GM12801 (cell line): Measurements from ENCODE around the gene MAST2.

Experiments used
- TF ChIP-seq, protein P1 (sequence below): IDR thresholded peaks from one replicate; pipeline ENCODE4 v1.5.1; 2011; ENCODE audit warnings: control low read depth; ENCODE audit not compliant: insufficient read length; ENCODE audit errors: extremely low read depth

Gene MAST2

DNA sequence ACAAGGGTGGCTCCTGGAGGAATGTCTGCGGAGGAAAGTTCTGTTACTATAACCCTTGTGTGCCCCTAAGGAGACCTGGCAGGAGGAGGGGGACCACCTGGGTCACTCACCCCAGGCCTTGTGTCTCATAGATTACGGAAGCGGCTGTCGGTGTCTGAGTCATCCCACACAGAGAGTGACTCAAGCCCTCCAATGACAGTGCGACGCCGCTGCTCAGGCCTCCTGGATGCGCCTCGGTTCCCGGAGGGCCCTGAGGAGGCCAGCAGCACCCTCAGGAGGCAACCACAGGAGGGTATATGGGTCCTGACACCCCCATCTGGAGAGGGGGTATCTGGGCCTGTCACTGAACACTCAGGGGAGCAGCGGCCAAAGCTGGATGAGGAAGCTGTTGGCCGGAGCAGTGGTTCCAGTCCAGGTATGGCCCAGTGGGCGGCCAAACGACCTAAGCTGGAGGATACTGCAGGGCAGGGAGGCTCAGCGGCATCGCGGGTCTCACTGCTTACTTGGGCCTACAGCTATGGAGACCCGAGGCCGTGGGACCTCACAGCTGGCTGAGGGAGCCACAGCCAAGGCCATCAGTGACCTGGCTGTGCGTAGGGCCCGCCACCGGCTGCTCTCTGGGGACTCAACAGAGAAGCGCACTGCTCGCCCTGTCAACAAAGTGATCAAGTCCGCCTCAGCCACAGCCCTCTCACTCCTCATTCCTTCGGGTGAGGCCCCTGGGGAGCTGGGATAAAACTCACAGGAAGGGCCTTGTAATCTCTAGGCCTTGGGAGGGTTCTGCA is 227.7 kb downstream of the MAST2 start:
- TF ChIP-seq, protein P1, sequence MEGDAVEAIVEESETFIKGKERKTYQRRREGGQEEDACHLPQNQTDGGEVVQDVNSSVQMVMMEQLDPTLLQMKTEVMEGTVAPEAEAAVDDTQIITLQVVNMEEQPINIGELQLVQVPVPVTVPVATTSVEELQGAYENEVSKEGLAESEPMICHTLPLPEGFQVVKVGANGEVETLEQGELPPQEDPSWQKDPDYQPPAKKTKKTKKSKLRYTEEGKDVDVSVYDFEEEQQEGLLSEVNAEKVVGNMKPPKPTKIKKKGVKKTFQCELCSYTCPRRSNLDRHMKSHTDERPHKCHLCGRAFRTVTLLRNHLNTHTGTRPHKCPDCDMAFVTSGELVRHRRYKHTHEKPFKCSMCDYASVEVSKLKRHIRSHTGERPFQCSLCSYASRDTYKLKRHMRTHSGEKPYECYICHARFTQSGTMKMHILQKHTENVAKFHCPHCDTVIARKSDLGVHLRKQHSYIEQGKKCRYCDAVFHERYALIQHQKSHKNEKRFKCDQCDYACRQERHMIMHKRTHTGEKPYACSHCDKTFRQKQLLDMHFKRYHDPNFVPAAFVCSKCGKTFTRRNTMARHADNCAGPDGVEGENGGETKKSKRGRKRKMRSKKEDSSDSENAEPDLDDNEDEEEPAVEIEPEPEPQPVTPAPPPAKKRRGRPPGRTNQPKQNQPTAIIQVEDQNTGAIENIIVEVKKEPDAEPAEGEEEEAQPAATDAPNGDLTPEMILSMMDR: no peak

DNA sequence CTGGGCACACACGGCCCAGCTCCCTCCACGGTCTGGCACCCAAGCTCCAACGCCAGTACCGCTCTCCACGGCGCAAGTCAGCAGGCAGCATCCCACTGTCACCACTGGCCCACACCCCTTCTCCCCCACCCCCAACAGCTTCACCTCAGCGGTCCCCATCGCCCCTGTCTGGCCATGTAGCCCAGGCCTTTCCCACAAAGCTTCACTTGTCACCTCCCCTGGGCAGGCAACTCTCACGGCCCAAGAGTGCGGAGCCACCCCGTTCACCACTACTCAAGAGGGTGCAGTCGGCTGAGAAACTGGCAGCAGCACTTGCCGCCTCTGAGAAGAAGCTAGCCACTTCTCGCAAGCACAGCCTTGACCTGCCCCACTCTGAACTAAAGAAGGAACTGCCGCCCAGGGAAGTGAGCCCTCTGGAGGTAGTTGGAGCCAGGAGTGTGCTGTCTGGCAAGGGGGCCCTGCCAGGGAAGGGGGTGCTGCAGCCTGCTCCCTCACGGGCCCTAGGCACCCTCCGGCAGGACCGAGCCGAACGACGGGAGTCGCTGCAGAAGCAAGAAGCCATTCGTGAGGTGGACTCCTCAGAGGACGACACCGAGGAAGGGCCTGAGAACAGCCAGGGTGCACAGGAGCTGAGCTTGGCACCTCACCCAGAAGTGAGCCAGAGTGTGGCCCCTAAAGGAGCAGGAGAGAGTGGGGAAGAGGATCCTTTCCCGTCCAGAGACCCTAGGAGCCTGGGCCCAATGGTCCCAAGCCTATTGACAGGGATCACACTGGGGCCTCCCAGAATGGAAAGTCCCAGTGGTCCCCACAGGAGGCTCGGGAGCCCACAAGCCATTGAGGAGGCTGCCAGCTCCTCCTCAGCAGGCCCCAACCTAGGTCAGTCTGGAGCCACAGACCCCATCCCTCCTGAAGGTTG is 231.4 kb downstream of the MAST2 start:
- TF ChIP-seq, protein P1: no peak

DNA sequence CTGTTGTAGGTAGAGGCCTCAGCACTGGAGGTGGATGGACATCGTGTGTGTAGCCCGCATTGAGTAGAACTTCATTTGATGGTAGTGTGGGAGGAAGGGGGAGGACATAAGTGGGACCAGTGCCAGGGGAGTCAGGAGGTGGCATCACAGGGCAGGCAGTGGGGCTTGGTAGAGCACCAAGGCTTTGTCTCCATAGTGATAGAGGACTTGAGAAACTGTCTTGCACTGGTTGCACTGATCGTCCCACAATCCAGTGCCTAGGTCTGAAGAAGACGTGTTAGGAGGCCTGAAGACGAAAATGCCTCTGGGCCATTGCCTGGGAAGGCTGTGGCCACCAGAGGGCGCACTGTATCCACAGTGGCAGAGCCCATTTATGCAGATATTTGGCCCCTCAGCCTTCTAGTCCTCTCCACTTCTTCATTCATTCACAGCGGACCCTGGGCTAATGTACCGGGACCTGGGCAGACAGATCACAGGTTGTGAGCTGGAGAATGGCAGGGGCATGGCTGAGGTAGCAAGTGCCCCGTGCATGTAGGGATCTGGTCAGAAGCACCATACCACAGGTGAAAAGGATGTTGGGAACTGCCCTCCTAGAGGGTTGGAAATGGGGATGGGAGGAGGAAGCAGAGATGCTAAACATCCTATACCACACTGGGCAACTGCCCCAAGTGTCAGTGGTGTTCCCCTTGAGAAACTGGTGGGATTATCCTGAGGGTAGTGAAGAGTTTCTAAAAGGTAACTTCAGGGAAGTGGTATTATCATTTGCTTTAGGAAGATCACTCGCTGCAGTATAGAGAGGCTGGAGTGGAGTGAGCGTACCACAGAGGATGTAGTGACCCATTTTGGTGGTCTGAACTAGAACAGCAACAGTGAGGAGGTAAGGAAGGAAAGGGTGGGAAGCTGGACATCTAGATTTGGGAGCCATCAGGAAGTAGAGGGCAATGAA is 233.8 kb downstream of the MAST2 start:
- TF ChIP-seq, protein P1: peak; percentile 93

DNA sequence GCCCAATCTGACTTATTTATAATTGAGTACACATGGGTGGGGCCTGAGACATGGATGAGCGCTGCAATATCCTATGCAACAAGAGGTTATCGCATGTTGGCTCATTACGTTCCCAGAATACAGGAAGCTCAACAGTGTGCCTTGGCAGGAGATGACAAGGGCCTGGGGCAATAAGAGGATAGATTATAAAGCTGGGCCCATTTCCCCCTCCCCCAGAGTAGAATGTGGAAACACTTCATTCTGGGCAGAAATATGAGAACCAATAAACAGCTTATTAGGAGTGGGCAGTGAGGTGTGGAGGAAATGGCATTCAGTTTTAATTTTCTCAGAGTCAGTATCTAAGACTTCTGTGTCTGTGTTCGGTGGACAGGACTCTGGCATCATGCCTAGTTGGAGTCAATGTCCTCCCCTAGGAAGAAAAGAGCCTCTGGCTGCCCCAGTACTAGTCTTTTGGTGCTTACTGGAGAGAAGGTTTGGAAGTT is 236.2 kb downstream of the MAST2 start:
- TF ChIP-seq, protein P1: no peak

DNA sequence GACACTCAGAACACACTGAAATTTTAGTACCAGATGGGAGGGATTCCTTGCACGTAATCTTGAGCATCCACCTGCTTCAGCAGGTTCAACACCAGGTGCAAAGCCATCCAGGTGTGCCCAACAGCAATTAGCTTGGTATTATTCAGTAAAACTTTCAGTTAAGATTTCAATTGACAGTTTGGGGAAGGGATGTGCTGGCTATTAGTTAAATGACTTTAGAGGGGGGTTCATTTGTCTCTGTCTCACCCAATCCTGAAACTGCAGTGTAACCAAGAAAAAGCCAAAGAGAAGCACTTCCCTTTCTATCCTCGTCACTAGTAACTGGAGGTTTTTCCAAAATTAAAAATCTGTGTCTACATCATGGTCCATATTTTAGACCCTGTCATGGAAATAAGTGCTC is 238.1 kb downstream of the MAST2 start:
- TF ChIP-seq, protein P1: no peak

DNA sequence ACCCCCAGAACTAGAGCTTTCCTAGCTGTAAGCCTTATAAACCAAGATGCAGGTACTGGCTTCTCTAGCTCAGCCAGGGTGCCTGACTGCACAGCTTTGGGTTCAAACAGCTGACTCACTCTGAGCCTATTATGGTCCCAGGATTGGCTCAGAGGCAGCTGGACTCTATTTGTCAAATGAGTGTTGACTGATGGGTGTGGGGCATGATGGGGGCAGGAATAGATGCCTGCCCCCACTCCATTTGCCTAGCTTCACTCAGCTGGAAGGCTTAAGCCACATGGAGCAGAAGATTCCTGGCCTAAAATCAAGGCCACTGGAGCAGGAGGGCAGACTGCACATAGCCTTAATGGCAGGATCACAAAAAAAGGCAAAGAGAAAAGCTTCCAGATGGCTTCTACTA is 238.6 kb downstream of the MAST2 start:
- TF ChIP-seq, protein P1: no peak
